ENCODE results near the gene GTSE1. TPM values are rescaled to one million over a fixed set of nuclear protein-coding genes. Genes with fewer than 3 reads are reported as not detected.

GTSE1 gene
- polyA plus RNA-seq, 1 of the 3 experiments (the other 2 are of a cell fraction): 12.2 TPM

GRCh38 chr22:46379066-46379930 lies 82.6 kb downstream of the GTSE1 start:
- H3K27ac ChIP-seq (ENCODE audit: low read depth in 2 of 2, low read length in 1 of 2): no peak overlapping the region
- no peaks in the 10 kb centered on the region for H3K27me3 ChIP-seq (ENCODE audit: insufficient read depth)
- no peaks in the 10 kb centered on the region; the same call in 1 of the 2 replicates for H3K9me3 ChIP-seq
- H3K4me3 ChIP-seq (ENCODE audit: low read depth in 2 of 2, low read length in 1 of 2): no peak overlapping the region
- ChIA-PET CTCF (interaction anchor here (3.0 to 3.4 kb wide), 2 partner anchors 12 to 163 kb away, joined by 12 read pairs; no protein-coding TSS in a partner anchor), POLR2A (no interaction called here)
- H3K4me1 ChIP-seq (ENCODE audit: control insufficient read depth in 1 of 2, insufficient read depth in 2 of 2, low read depth in 1 of 2, low read length in 1 of 2): no peaks in the 10 kb centered on the region
- no peak overlapping the region for H2AFZ ChIP-seq (ENCODE audit: low read depth)
- no peaks in the 10 kb centered on the region for H3K79me2 ChIP-seq (ENCODE audit: insufficient read depth)
- no peaks in the 10 kb centered on the region for H3K9me2 ChIP-seq
- no peak for DNase-seq
- H3K4me2 ChIP-seq: no peak overlapping the region
- no peaks in the 10 kb centered on the region for H4K20me1 ChIP-seq (ENCODE audit: insufficient read depth)
- no peak overlapping the region for H3K9ac ChIP-seq
- H3F3A ChIP-seq (replicated peaks; ENCODE audit: insufficient read depth): no peaks in the 10 kb centered on the region
- TF ChIP-seq SIN3A (IDR thresholded peaks at IDR 0.05; ENCODE audit: borderline replicate concordance, low read depth, low read length): no peak
- TF ChIP-seq NFIC (IDR thresholded peaks at IDR 0.05; ENCODE audit: borderline replicate concordance): no peak
- no peak for TF ChIP-seq RFX5 (IDR thresholded peaks at IDR 0.05; ENCODE audit: low read length)
- TF ChIP-seq POLR2AphosphoS5 (IDR thresholded peaks at IDR 0.05; ENCODE audit: low read depth, low read length): no peak
- no peak for TF ChIP-seq RCOR1 (IDR thresholded peaks at IDR 0.05; ENCODE audit: low read length)
- no peak for TF ChIP-seq ZBTB33 (IDR thresholded peaks at IDR 0.05; ENCODE audit: borderline replicate concordance, low read depth)
- no peak for TF ChIP-seq ELF1 (IDR thresholded peaks at IDR 0.05)
- TF ChIP-seq CHD2 (IDR thresholded peaks at IDR 0.05; ENCODE audit: low read length, partially characterized antibody): no peak
- TF ChIP-seq MXI1 (IDR thresholded peaks at IDR 0.05; ENCODE audit: low read depth, low read length): no peak
- no peak for TF ChIP-seq RAD21 (IDR thresholded peaks at IDR 0.05; ENCODE audit: low read length)
- no peak for TF ChIP-seq EZH2phosphoT487 (IDR thresholded peaks at IDR 0.05; ENCODE audit: borderline replicate concordance, low read depth)
- no peak for TF ChIP-seq FOXJ3 (CRISPR knock-in tag; IDR thresholded peaks at IDR 0.05)
- TF ChIP-seq USF1 (IDR thresholded peaks at IDR 0.05; ENCODE audit: borderline replicate concordance, low read depth): no peak
- no peak for TF ChIP-seq TCF12 (IDR thresholded peaks at IDR 0.05)
- no peak for TF ChIP-seq NRF1 (IDR thresholded peaks at IDR 0.05; ENCODE audit: low read depth, low read length)
- no peak for TF ChIP-seq GATA2 (CRISPR knock-in tag; IDR thresholded peaks at IDR 0.05)
- 64% methylated on average over 27 of the region's 29 CpGs for WGBS (ENCODE audit: low lambda C conversion rate)
- peaks cover 0 to 5% of the 10 kb centered on the region in 2 experiments for H3K36me3 ChIP-seq (replicated peaks in 1 of 2; ENCODE audit: control insufficient read depth in 1 of 2, insufficient read depth in 2 of 2, low read length in 1 of 2)
